ENCODE data around the gene LRP10. TPM values are rescaled to one million over a fixed set of nuclear protein-coding genes. Genes with fewer than 3 reads are reported as not detected.
A peak's percentile ranks its signal among the peaks of the same experiment; 100 is the strongest.

Gene LRP10
- polyA plus RNA-seq, 1 experiment: 87.8 TPM

DNA sequence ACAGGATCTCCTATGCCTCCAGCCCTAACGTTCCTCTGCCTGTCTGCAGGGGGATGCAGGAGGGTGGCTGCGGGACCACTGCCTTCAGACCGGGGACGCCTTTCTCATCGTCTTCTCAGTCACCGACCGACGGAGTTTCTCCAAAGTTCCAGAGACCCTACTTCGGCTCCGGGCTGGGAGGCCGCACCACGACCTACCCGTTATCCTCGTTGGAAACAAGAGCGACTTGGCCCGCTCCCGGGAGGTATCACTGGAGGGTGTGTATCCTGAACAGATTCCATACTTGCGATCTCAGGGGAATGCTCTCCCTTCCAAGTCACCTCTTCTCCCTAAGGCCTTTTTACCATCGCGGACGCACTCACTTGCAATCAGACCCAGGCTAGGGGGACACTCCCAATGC, 14.4 kb downstream of the LRP10 start:
- H3K27ac ChIP-seq (ENCODE audit: low read depth, low read length): no peak overlapping the region
- ChIA-PET CTCF (interaction anchor here (0.6 to 9.1 kb wide), 9 partner anchors 10 to 329 kb away, joined by 3 to 110 read pairs (median 4); partner anchors contain the start of gene LRP10), POLR2A (no interaction called here)
- TF ChIP-seq, protein P1, sequence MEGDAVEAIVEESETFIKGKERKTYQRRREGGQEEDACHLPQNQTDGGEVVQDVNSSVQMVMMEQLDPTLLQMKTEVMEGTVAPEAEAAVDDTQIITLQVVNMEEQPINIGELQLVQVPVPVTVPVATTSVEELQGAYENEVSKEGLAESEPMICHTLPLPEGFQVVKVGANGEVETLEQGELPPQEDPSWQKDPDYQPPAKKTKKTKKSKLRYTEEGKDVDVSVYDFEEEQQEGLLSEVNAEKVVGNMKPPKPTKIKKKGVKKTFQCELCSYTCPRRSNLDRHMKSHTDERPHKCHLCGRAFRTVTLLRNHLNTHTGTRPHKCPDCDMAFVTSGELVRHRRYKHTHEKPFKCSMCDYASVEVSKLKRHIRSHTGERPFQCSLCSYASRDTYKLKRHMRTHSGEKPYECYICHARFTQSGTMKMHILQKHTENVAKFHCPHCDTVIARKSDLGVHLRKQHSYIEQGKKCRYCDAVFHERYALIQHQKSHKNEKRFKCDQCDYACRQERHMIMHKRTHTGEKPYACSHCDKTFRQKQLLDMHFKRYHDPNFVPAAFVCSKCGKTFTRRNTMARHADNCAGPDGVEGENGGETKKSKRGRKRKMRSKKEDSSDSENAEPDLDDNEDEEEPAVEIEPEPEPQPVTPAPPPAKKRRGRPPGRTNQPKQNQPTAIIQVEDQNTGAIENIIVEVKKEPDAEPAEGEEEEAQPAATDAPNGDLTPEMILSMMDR (IDR thresholded peaks at IDR 0.05; ENCODE audit: low read depth, low read length): no peak
- DNase-seq (ENCODE audit: low read depth, low spot score): no peak
- H3K27me3 ChIP-seq (ENCODE audit: control insufficient read depth, insufficient read depth, low read length): no peaks in the 10 kb centered on the region
- no peak overlapping the region for H3K4me3 ChIP-seq (ENCODE audit: low read depth, low read length)
- no peaks in the 10 kb centered on the region for H3K9me3 ChIP-seq (ENCODE audit: control insufficient read depth, insufficient read depth, low read length)

DNA sequence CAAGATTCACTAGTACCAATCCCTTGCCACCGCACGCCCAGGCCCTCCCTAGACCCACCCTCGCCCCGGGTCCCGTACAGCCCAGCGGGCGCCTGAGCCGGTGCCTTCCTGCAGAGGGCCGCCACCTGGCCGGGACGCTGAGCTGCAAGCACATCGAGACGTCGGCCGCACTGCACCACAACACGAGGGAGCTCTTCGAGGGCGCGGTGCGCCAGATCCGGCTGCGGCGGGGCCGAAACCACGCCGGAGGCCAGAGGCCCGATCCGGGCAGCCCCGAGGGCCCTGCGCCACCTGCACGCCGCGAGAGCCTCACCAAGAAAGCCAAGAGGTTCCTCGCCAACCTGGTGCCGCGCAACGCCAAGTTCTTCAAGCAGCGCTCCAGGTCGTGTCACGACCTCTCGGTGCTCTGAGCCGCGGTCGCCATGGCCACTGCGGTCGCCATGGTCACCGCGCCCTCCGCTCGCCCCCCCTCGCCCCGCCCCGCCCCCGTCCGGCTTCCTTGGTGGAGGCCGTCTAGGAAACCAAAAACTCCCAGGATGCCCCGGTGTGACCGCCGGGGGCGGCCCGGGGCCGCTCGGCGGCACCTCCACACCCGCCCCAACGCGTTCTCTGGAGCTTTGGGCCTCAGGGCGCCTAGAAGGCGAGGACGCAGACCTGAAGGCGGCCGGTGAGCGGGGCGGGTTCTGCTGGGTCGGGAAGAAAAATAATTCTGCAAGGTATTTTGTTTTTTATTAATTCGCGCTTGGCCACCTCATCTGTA, 15.1 kb downstream of the LRP10 start:
- no peak for DNase-seq (ENCODE audit: low read depth, low spot score)
- TF ChIP-seq, protein P1 (IDR thresholded peaks at IDR 0.05; ENCODE audit: low read depth, low read length): no peak
- ChIA-PET POLR2A (interaction anchor here (0.6 kb wide), 1 partner anchor 27 kb away, joined by 3 read pairs; no protein-coding TSS in a partner anchor), CTCF (interaction anchor here (0.7 to 9.1 kb wide), 6 partner anchors 9 to 330 kb away, joined by 3 to 110 read pairs (median 4); partner anchors contain the start of gene LRP10)
- H3K4me3 ChIP-seq (ENCODE audit: low read depth, low read length): peak overlapping the region; percentile 63
- H3K27me3 ChIP-seq (ENCODE audit: control insufficient read depth, insufficient read depth, low read length): no peaks in the 10 kb centered on the region
- peak overlapping the region; percentile 65 for H3K27ac ChIP-seq (ENCODE audit: low read depth, low read length)
- no peaks in the 10 kb centered on the region for H3K9me3 ChIP-seq (ENCODE audit: control insufficient read depth, insufficient read depth, low read length)

DNA sequence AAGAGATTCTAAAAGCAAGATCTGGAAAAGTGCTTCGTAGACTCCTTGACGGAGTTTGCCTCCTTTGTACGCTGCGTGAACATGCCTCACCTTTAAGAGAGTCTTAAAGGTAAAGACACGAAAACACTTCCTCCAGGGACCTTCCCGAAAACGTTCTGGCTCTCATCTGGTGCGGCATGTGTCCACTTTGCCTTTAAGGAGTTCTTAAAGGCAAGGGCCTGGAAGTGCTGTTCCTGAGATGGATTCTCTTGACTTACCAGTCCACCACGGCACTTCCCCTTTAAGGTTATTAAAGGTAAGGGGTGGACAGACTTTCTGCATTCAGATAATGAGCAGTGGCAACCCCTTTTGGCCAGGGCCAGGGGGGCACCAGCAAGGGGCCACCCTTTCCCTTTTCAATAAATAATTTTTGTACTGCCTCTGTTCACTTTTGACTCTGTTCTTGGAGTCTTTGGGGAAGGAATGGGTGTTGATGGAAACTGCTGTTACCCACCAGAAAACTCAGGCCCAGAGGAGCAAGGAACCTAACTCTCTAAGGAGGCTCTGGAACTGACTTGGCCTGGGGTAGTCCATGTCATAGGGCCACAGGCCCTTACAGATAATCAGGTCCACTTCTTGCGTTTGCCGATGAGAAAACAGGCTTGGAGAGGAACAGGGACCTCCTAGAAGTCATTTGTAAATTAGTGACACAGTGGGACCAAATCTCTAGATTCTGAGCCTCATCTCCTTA, 15.9 kb downstream of the LRP10 start:
- no peaks in the 10 kb centered on the region for H3K27me3 ChIP-seq (ENCODE audit: control insufficient read depth, insufficient read depth, low read length)
- CTCF ChIA-PET: interaction anchor here (0.7 to 9.1 kb wide), 6 partner anchors 8 to 330 kb away, joined by 4 to 110 read pairs (median 6); partner anchors contain the start of gene LRP10
- peak overlapping the region; percentile 65 for H3K27ac ChIP-seq (ENCODE audit: low read depth, low read length)
- POLR2A ChIA-PET: interaction anchor here (1.4 kb wide), 1 partner anchor 16 kb away, joined by 5 read pairs; the partner anchor contains the start of gene LRP10
- no peak for DNase-seq (ENCODE audit: low read depth, low spot score)
- peak overlapping the region; percentile 63 for H3K4me3 ChIP-seq (ENCODE audit: low read depth, low read length)
- H3K9me3 ChIP-seq (ENCODE audit: control insufficient read depth, insufficient read depth, low read length): no peaks in the 10 kb centered on the region
- TF ChIP-seq, protein P1 (IDR thresholded peaks at IDR 0.05; ENCODE audit: low read depth, low read length): no peak

DNA sequence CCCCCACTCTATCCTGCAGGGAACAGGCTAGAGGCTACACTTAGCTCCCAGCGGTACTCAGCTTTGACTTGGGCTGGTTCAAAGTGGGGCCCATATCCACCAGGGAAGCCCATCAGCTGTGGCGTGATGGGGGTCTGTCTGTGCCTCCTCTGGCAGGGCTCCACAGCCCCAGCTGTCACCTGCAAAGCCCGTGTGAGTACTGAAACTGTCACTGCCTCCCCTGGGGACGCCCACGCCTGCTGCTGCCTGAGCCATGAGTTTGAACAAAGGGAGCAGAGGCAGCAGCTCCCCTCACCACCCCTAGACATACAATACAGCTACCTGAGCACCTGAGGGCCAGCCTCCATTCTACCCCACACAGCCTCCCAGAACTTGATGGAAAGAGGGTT, 16.4 kb downstream of the LRP10 start:
- H3K27ac ChIP-seq (ENCODE audit: low read depth, low read length): no peak overlapping the region
- CTCF ChIA-PET: interaction anchor here (1.0 to 9.1 kb wide), 4 partner anchors 12 to 318 kb away, joined by 3 to 110 read pairs (median 12); partner anchors contain the start of gene LRP10
- TF ChIP-seq, protein P1 (IDR thresholded peaks at IDR 0.05; ENCODE audit: low read depth, low read length): no peak
- no peak for DNase-seq (ENCODE audit: low read depth, low spot score)
- H3K27me3 ChIP-seq (ENCODE audit: control insufficient read depth, insufficient read depth, low read length): no peaks in the 10 kb centered on the region
- no peaks in the 10 kb centered on the region for H3K9me3 ChIP-seq (ENCODE audit: control insufficient read depth, insufficient read depth, low read length)
- peak overlapping the region; percentile 63 for H3K4me3 ChIP-seq (ENCODE audit: low read depth, low read length)
- POLR2A ChIA-PET: interaction anchor here (1.4 kb wide), 1 partner anchor 16 kb away, joined by 5 read pairs; the partner anchor contains the start of gene LRP10
